ENCODE results near the gene CFAP70.
"Not testable (repeated sequence)": the region's sequence is repeated elsewhere in the genome, so short reads cannot be mapped to it uniquely, and the experiment has no call there.

CFAP70 gene

GRCh38 chr10:73287441-73287840, 71.2 kb downstream of the CFAP70 start:
- Histone ChIP-seq H3K9me3 (replicated peaks; ENCODE audit: low read length) (no peaks in the 10 kb centered on the region), H3K4me3 (ENCODE audit: low read length) (no peak overlapping the region), H3K4me1 (ENCODE audit: control insufficient read depth, insufficient read depth, low read length) (no peaks in the 10 kb centered on the region), H3K4me2 (ENCODE audit: low read length) (no peak overlapping the region), H3K9ac (ENCODE audit: low read depth, low read length) (no peak overlapping the region), H3K36me3 (ENCODE audit: insufficient read depth, low read length) (no peaks in the 10 kb centered on the region), H3K27me3 (ENCODE audit: control insufficient read depth, insufficient read depth, low read length) (no peaks in the 10 kb centered on the region)

- no peaks in the 10 kb centered on the region for H3K9me3 ChIP-seq (replicated peaks; ENCODE audit: low read length)
- no peak overlapping the region for H3K4me3 ChIP-seq (ENCODE audit: low read length)
- H3K36me3 ChIP-seq (ENCODE audit: insufficient read depth, low read length) = no peaks in the 10 kb centered on the region
These were observed 77.6 kb downstream of the CFAP70 start for GRCh38 chr10:73281097-73281496.

GRCh38 chr10:73264423-73264822, 94.2 kb downstream of the CFAP70 start:
- H3K4me1 ChIP-seq (ENCODE audit: control insufficient read depth, insufficient read depth, low read length) = peaks cover 17% of the 10 kb centered on the region
- no peaks in the 10 kb centered on the region for H3K36me3 ChIP-seq (ENCODE audit: insufficient read depth, low read length)
- no peaks in the 10 kb centered on the region for H3K9me3 ChIP-seq (replicated peaks; ENCODE audit: low read length)
- H3K9ac ChIP-seq (ENCODE audit: low read depth, low read length) = no peak overlapping the region
- H3K4me2 ChIP-seq (ENCODE audit: low read length) = no peak overlapping the region
- H3K4me3 ChIP-seq (ENCODE audit: low read length) = no peak overlapping the region
- no peaks in the 10 kb centered on the region for H3K27me3 ChIP-seq (ENCODE audit: control insufficient read depth, insufficient read depth, low read length)

More at GRCh38 chr10:73281097-73281496, 77.6 kb downstream of the CFAP70 start:
- no peaks in the 10 kb centered on the region for H3K27me3 ChIP-seq (ENCODE audit: control insufficient read depth, insufficient read depth, low read length)
- peaks cover 6% of the 10 kb centered on the region for H3K4me1 ChIP-seq (ENCODE audit: control insufficient read depth, insufficient read depth, low read length)
- no peak overlapping the region for H3K4me2 ChIP-seq (ENCODE audit: low read length)
- no peak overlapping the region for H3K9ac ChIP-seq (ENCODE audit: low read depth, low read length)

GRCh38 chr10:73263693-73264347, 94.8 kb downstream of the CFAP70 start:
- Histone ChIP-seq H3K36me3 (ENCODE audit: insufficient read depth, low read length) (no peaks in the 10 kb centered on the region), H3K4me1 (ENCODE audit: control insufficient read depth, insufficient read depth, low read length) (peaks cover 17% of the 10 kb centered on the region), H3K4me2 (ENCODE audit: low read length) (peak overlapping the region; percentile 39), H3K4me3 (ENCODE audit: low read length) (no peak overlapping the region), H3K9ac (ENCODE audit: low read depth, low read length) (peak overlapping the region; percentile 14), H3K9me3 (replicated peaks; ENCODE audit: low read length) (no peaks in the 10 kb centered on the region), H3K27me3 (ENCODE audit: control insufficient read depth, insufficient read depth, low read length) (no peaks in the 10 kb centered on the region)

- H3K9ac ChIP-seq (ENCODE audit: low read depth, low read length) = no peak overlapping the region
- peaks cover 17% of the 10 kb centered on the region for H3K4me1 ChIP-seq (ENCODE audit: control insufficient read depth, insufficient read depth, low read length)
- H3K4me3 ChIP-seq (ENCODE audit: low read length) = no peak overlapping the region
- no peaks in the 10 kb centered on the region for H3K36me3 ChIP-seq (ENCODE audit: insufficient read depth, low read length)
- no peaks in the 10 kb centered on the region for H3K9me3 ChIP-seq (replicated peaks; ENCODE audit: low read length)
- no peak overlapping the region for H3K4me2 ChIP-seq (ENCODE audit: low read length)
- no peaks in the 10 kb centered on the region for H3K27me3 ChIP-seq (ENCODE audit: control insufficient read depth, insufficient read depth, low read length)
These were observed 95.6 kb downstream of the CFAP70 start for GRCh38 chr10:73262880-73263555.

- H3K27me3 ChIP-seq (ENCODE audit: control insufficient read depth, insufficient read depth, low read length) = no peaks in the 10 kb centered on the region
- no peak overlapping the region for H3K4me3 ChIP-seq (ENCODE audit: low read length)
- peaks cover 17% of the 10 kb centered on the region for H3K4me1 ChIP-seq (ENCODE audit: control insufficient read depth, insufficient read depth, low read length)
- H3K9ac ChIP-seq (ENCODE audit: low read depth, low read length) = no peak overlapping the region
- H3K9me3 ChIP-seq (replicated peaks; ENCODE audit: low read length) = no peaks in the 10 kb centered on the region
- H3K4me2 ChIP-seq (ENCODE audit: low read length) = peak overlapping the region; percentile 50
- no peaks in the 10 kb centered on the region for H3K36me3 ChIP-seq (ENCODE audit: insufficient read depth, low read length)
These were observed 96.4 kb downstream of the CFAP70 start for GRCh38 chr10:73262105-73262730.

- Histone ChIP-seq H3K4me3 (ENCODE audit: low read length) (no peak overlapping the region), H3K4me2 (ENCODE audit: low read length) (no peak overlapping the region), H3K9ac (ENCODE audit: low read depth, low read length) (no peak overlapping the region), H3K27me3 (ENCODE audit: control insufficient read depth, insufficient read depth, low read length) (no peaks in the 10 kb centered on the region), H3K9me3 (replicated peaks; ENCODE audit: low read length) (no peaks in the 10 kb centered on the region), H3K36me3 (ENCODE audit: insufficient read depth, low read length) (no peaks in the 10 kb centered on the region), H3K4me1 (ENCODE audit: control insufficient read depth, insufficient read depth, low read length) (peaks cover 17% of the 10 kb centered on the region)
These were observed 97.2 kb downstream of the CFAP70 start for GRCh38 chr10:73261362-73261995.

- not testable (repeated sequence) for H3K4me3 ChIP-seq (ENCODE audit: low read length); H3K4me2 ChIP-seq (ENCODE audit: low read length); H3K27me3 ChIP-seq (ENCODE audit: control insufficient read depth, insufficient read depth, low read length); H3K9ac ChIP-seq (ENCODE audit: low read depth, low read length); H3K36me3 ChIP-seq (ENCODE audit: insufficient read depth, low read length); H3K9me3 ChIP-seq (replicated peaks; ENCODE audit: low read length)
- H3K4me1 ChIP-seq (ENCODE audit: control insufficient read depth, insufficient read depth, low read length) = peaks cover 14% of the 10 kb centered on the region
These were observed 100.1 kb downstream of the CFAP70 start for GRCh38 chr10:73258612-73259011.

- Histone ChIP-seq H3K27me3 (ENCODE audit: control insufficient read depth, insufficient read depth, low read length) (no peaks in the 10 kb centered on the region), H3K36me3 (ENCODE audit: insufficient read depth, low read length) (peaks cover 14% of the 10 kb centered on the region), H3K9ac (ENCODE audit: low read depth, low read length) (peak overlapping the region; percentile 97), H3K4me3 (ENCODE audit: low read length) (peak overlapping the region; percentile 87), H3K9me3 (replicated peaks; ENCODE audit: low read length) (no peaks in the 10 kb centered on the region), H3K4me2 (ENCODE audit: low read length) (peak overlapping the region; percentile 91), H3K4me1 (ENCODE audit: control insufficient read depth, insufficient read depth, low read length) (peaks cover 10% of the 10 kb centered on the region)
These were observed 105.5 kb downstream of the CFAP70 start for GRCh38 chr10:73253225-73253555.

GRCh38 chr10:73252445-73253224, 106.0 kb downstream of the CFAP70 start, which contains the start of gene MRPS16:
MRPS16 (minus strand) TSS chr10:73252644; CDS start chr10:73252482, 162 bp downstream.
- peak within 1 kb of the TSS; percentile 87 for H3K4me3 ChIP-seq (ENCODE audit: low read length)
- peak within 1 kb of the TSS; percentile 91 for H3K4me2 ChIP-seq (ENCODE audit: low read length)
- no peaks in the 10 kb centered on the region for H3K27me3 ChIP-seq (ENCODE audit: control insufficient read depth, insufficient read depth, low read length)
- H3K9ac ChIP-seq (ENCODE audit: low read depth, low read length) = peak within 1 kb of the TSS; percentile 97
- H3K36me3 ChIP-seq (ENCODE audit: insufficient read depth, low read length) = peaks cover 14% of the 10 kb centered on the region
- peaks cover 16% of the 10 kb centered on the region for H3K4me1 ChIP-seq (ENCODE audit: control insufficient read depth, insufficient read depth, low read length)
- no peaks in the 10 kb centered on the region for H3K9me3 ChIP-seq (replicated peaks; ENCODE audit: low read length)
